NCI-H146 treated with DMSO at 0.1 percent for 48 hours (cell line): ENCODE results near the gene CPSF3.
A peak's percentile ranks its signal among the peaks of the same experiment; 100 is the strongest.

Source experiments
- DNase-seq: peaks from one replicate; lab custom pipeline; 2025; ENCODE audit not compliant: unreplicated experiment; lab: John Stamatoyannopoulos, UW

Gene CPSF3

GRCh38 chr2:9423100-9423921 is at the start of gene CPSF3, which contains the start of gene ITGB1BP1:
CPSF3 (plus strand) TSS chr2:9423654; CDS start chr2:9423774, 120 bp downstream.
ITGB1BP1 (minus strand) TSS chr2:9423528; CDS start chr2:9418697, 4,831 bp downstream.
- peak; percentile 94 for DNase-seq

GRCh38 chr2:9374071-9374730 is 49.3 kb upstream of the CPSF3 start:
- no peak for DNase-seq

- no peak for DNase-seq
Measured at GRCh38 chr2:9375857-9376428, 47.5 kb upstream of the CPSF3 start.

GRCh38 chr2:9377461-9378097 is 45.9 kb upstream of the CPSF3 start:
- DNase-seq, result no peak

DNA sequence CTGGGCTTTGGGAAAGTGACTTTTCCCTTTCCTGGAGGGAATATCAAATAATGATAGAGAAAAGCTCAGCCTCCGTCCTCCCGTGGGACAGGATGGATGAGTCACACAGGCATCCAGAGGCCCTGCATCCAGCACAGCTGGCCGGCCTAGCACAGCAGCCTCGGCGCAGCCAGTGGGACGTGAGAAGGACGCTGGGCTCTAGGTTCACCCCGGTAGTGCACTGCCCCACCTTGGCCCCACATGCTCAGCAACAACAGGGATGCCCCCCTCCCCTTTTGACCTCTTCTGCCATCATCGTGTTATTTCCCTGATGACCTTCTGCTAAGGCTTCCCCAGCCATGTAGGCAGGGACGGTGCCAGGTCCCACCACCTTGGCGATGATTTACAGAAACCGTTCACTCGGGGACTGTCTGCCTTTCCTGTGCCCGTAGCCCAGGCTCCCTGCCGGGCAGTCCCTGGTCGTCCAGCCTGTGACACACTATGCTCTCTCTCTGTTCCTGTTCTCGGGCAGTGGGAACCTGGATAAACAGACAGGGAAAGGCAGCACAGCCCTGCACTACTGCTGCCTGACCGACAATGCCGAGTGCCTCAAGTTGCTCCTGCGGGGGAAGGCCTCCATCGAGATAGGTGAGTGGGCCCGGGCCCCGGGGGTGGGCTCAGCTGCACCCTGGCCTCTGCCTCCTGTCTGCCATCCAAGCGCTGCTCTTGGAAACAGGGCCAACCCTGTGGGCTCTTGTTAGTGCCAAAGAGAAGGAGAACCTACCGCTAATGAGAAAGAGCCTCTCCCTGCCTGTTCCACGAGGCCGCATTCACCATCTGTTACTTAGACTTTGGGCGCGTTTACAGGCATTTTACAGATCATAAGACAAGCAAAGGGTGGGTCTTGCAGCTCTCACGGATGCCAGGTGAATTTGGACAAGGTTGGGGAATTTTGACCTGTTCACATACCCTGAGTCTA is 44.7 kb upstream of the CPSF3 start:
- no peak for DNase-seq

GRCh38 chr2:9379391-9379755 is 44.1 kb upstream of the CPSF3 start:
- DNase-seq, result no peak

GRCh38 chr2:9380702-9381628 is 42.5 kb upstream of the CPSF3 start:
- DNase-seq, result no peak

GRCh38 chr2:9382604-9383235 is 40.7 kb upstream of the CPSF3 start:
- DNase-seq, result no peak

DNA sequence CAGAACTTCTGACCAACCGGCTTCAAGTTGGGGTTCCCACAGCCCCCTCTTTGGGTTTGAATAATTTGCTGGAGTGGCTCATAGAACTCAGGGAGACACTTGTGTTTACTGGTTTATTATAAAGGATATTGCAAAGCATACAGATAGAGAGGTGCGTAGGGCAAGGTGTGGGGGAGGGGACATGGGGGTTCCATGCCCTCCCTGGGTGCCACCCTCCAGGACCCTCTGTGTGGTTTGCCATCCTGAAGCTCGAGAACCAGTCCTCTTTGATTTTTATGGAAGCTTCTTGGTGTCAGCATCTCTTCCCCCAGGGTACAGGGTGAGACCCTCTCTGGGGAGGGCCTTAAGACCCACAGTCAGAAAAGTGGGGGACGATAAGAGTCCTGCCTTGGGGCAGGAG is 38.9 kb upstream of the CPSF3 start:
- no peak for DNase-seq

GRCh38 chr2:9385841-9386240 is 37.6 kb upstream of the CPSF3 start:
- no peak for DNase-seq

DNA sequence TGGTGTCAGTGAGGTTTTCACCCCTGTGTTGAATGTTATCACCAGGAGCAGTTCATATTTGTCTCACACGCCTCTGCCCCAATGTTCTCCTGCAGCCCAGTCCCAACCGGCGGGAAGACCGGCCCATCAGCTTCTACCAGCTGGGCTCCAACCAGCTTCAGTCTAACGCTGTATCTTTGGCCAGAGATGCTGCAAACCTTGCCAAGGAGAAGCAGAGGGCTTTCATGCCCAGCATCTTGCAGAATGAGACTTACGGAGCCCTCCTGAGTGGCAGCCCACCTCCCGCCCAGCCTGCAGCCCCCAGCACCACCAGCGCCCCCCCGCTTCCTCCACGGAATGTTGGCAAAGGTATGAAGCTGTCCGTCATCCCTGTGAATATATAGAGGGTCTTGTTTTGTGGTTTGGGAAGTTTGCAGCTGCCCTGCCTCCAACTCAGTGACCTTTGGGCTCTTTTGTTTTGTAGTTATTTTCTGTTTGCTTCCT is 35.2 kb upstream of the CPSF3 start:
- DNase-seq, result no peak

- no peak for DNase-seq
Measured at GRCh38 chr2:9388950-9389911, 34.2 kb upstream of the CPSF3 start.

GRCh38 chr2:9390151-9390850 is 33.2 kb upstream of the CPSF3 start:
- DNase-seq, result no peak

- DNase-seq, result no peak
Measured at GRCh38 chr2:9390991-9391390, 32.5 kb upstream of the CPSF3 start.

GRCh38 chr2:9391961-9392720 is 31.3 kb upstream of the CPSF3 start:
- no peak for DNase-seq
